NCI-H748 treated with DMSO at 0.1 percent for 48 hours (cell line): ENCODE data around the gene ECM1.

Experiments used
- DNase-seq: peaks from one replicate; lab custom pipeline; 2025; lab: John Stamatoyannopoulos, UW

The ECM1 gene

DNA sequence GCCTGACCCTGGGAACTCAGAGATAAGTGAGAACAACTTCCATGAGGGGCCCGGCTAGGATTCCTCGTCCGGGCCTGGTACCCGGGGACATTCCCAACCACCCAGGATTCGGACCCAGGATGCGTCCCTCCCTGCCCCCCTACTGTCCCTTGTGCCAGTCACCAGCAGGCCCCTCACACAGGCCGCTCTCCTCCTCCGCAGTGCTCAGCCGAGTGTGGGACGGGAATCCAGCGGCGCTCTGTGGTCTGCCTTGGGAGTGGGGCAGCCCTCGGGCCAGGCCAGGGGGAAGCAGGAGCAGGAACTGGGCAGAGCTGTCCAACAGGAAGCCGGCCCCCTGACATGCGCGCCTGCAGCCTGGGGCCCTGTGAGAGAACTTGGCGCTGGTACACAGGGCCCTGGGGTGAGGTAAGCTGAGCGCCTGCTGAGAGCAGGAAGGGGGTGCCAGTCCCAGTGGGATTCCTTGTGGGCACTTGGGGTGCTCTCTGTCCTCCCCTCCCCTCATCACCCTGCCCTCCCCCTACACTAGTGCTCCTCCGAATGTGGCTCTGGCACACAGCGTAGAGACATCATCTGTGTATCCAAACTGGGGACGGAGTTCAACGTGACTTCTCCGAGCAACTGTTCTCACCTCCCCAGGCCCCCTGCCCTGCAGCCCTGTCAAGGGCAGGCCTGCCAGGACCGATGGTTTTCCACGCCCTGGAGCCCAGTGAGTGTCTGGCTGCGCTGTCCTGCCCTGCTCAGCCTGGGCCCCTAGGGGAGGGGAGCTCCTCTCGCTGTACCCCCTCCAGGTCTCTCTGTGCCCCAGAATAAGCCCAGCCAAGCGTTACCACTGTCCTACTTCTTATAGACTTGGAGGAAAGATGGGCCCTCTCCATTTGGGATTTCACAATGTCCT is 51.1 kb downstream of the ECM1 start:
- DNase-seq = no peak

- no peak for DNase-seq
Observed at GRCh38 chr1:150559656-150560010, 51.7 kb downstream of the ECM1 start.

- peak; percentile 72 for DNase-seq
Observed at GRCh38 chr1:150560011-150560438, 52.1 kb downstream of the ECM1 start.

DNA sequence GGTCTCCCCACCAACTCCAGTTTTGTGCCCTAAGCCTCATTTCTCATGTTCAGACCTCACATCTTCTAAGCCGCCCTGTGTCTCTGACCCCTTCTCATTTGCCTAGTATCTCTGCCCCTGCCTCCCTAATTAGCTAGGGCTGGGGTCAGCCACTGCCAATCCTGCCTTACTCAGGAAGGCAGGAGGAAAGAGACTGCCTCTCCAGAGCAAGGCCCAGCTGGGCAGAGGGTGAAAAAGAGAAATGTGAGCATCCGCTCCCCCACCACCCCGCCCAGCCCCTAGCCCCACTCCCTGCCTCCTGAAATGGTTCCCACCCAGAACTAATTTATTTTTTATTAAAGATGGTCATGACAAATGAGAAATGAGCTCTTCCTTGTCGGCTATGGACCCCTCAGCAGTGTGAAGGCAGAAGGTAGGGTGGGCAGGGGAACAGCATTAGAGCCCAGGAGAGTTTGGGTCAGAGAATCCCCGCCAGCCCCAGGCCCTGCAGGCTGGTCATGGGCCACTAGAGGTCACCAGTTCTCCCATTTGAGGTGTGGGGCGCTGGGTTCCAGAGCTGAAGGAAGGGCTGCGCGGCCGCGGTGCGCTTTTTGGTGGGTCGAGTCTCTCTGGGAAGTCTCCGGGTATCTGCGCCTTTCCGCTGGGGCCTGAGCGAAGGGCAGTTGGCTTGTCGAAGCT is 52.8 kb downstream of the ECM1 start:
- DNase-seq = peak; percentile 81

- peak; percentile 76 for DNase-seq
Observed at GRCh38 chr1:150561254-150561973, 53.5 kb downstream of the ECM1 start.

DNA sequence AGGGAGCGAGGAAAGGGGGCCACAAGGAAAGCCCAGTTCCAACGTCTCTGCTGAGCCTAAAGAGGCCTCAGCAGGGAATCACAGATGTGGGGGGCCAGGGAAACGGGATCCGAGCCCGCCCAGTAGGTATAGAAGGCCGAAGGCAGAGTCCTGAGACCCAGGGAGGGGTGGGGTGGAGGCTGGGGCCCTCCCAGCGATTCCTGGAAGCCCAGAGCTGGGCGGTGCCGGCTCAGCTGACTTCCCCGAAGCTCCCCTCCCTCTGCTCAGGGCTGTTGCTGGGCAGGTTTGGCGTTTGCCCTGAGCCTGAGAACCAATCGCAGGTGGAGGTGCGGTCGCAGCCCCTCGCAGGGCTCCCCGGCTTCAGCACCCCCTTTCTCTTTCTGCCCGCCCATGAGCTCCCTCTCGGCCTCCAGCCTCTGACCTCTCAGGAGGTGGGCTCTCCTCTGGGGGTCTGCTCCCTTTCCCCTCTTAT is 54.1 kb downstream of the ECM1 start:
- peak; percentile 65 for DNase-seq

DNA sequence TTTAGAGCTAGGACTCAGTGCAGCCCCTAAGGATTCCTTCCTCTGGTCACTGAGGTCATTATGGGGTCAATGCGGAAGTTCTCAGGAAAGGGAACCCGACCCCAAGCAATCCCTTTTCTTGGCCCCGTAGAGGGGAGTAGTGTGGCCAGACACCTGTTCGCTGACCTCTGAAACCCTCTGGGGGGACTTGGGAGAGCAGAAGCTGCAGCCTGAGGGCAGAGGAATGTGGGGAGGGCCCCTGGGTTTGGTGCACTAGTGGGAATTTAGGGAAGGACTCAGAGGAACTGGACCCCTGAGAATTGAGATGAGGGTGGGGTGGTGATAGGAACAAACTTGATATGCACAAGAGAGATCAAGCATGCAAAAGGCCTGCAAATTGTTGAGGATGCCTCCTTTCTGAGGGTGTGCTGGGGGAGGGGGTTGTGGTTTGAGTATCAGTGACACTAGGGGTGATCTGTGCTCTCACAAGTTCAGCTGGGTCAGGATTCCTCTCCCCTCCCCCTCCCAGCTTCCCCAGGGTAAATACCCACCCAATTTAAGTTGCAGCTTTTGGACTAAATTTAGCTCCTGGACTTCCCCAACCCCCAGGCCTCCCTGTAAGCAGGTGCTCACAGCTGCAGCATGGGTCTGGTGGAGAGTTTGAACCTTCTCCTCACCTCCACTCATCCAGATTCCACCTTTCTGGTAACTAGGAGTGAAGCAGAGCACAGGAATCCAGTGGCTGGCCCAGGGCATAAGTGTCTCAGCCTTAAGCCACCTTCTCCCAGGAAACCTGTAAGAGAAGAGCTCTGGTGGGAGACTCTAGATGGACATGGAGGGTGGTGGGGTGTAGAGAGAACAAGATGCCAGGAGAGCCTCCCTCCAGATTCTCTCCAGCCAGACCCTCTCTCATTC is 54.8 kb downstream of the ECM1 start:
- no peak for DNase-seq
